B cell (primary cell): ENCODE results near the gene TDRD12. TPM values are rescaled to one million over a fixed set of nuclear protein-coding genes. Genes with fewer than 3 reads are reported as not detected.

ENCODE experiments used
- ATAC-seq: fragments of 200-7000 bp; cut with Tn5 transposase; one replicate; pipeline ENCODE4 v1.10.0; 2021; ENCODE audit warnings: low read depth, mild to moderate bottlenecking, moderate number of reproducible peaks, moderate library complexity
- CTCF ChIA-PET: fragments of 350-600 bp; sonication (Branson Sonifier 250); formaldehyde crosslinking; loops from one replicate; lab custom pipeline; 2021; ENCODE audit warnings: antibody characterized with exemption, inconsistent platforms; lab: Charles Lee
- POLR2A ChIA-PET: fragments of 350-600 bp; sonication (Branson Sonifier 250); formaldehyde crosslinking; loops from one replicate; lab custom pipeline; 2021; ENCODE audit warnings: antibody characterized with exemption; lab: Charles Lee
- DNase-seq: peaks from one replicate; pipeline ENCODE4 v3.0.0; 2013
- H2AFZ ChIP-seq: 2 replicates; pipeline ENCODE4 v1.6.1; 2012; ENCODE audit warnings: mild to moderate bottlenecking, low read depth, low read length; ENCODE audit not compliant: insufficient read depth, poor library complexity, severe bottlenecking
- H3K27ac ChIP-seq, 2 donors: 1 replicate in 1 of 2; 2 replicates in 1 of 2; pipeline ENCODE4 v1.5.1; 2012 to 2013; ENCODE audit warnings: low read length in 2 of 2, mild to moderate bottlenecking in 2 of 2, moderate library complexity in 1 of 2
- H3K27me3 ChIP-seq, 4 experiments: fragments of 200-600 bp in 1 of 4; sonication (generic) in 1 of 4; replicated peaks in 1 of 4; 1 replicate in 2 of 4; 2 replicates in 2 of 4; pipeline versions ENCODE4 v1.6.1 to v1.7.0; 2013 to 2016; ENCODE audit warnings: low read length in 3 of 4, mild to moderate bottlenecking in 2 of 4, mixed read lengths in 1 of 4, moderate library complexity in 1 of 4; ENCODE audit not compliant: insufficient read depth in 4 of 4, control insufficient read depth in 3 of 4; ENCODE audit errors: control extremely low read depth in 1 of 4
- H3K36me3 ChIP-seq, 2 experiments: replicated peaks in 1 of 2; 1 replicate in 1 of 2; 2 replicates in 1 of 2; pipeline versions ENCODE4 v1.6.1 to v1.7.1; 2013; ENCODE audit warnings: low read length in 1 of 2; ENCODE audit not compliant: insufficient read depth in 2 of 2, control insufficient read depth in 1 of 2; ENCODE audit errors: control extremely low read depth in 1 of 2, extremely low read depth in 1 of 2
- H3K4me1 ChIP-seq, 2 donors: fragments of 200-600 bp in 1 of 2; sonication (generic) in 1 of 2; 1 replicate in 1 of 2; 2 replicates in 1 of 2; pipeline versions ENCODE4 v1.5.1 to v1.6.1; 2013 to 2017; ENCODE audit warnings: low read length in 2 of 2; ENCODE audit not compliant: control insufficient read depth in 2 of 2, insufficient read depth in 2 of 2
- H3K4me2 ChIP-seq: replicated peaks from 2 replicates; pipeline ENCODE3; 2012; ENCODE audit warnings: mild to moderate bottlenecking, low read depth, low read length; ENCODE audit not compliant: poor library complexity, severe bottlenecking
- H3K4me3 ChIP-seq, 5 experiments: fragments of 200-600 bp in 1 of 5; sonication (generic) in 1 of 5; 1 replicate in 3 of 5; 2 replicates in 2 of 5; pipeline versions ENCODE4 v1.5.1 to v1.7.0; 2011 to 2016; ENCODE audit warnings: low read length in 4 of 5, mild to moderate bottlenecking in 4 of 5, low read depth in 2 of 5, control low read depth in 1 of 5, moderate library complexity in 1 of 5; ENCODE audit not compliant: insufficient read depth in 1 of 5; ENCODE audit errors: control extremely low read depth in 1 of 5, extremely low read depth in 1 of 5
- H3K79me2 ChIP-seq: fragments of 200-600 bp; sonication (generic); one replicate; pipeline ENCODE4 v1.6.0; 2016; ENCODE audit warnings: low read length; ENCODE audit not compliant: control insufficient read depth, insufficient read depth
- H3K9ac ChIP-seq: fragments of 200-600 bp; sonication (generic); 2 replicates; pipeline ENCODE4 v1.6.1; 2017; ENCODE audit warnings: mild to moderate bottlenecking, low read length, moderate library complexity
- H3K9me3 ChIP-seq, 3 donors: one replicate each; pipeline versions ENCODE4 v1.6.1 to v1.7.1; 2013; ENCODE audit warnings: low read length in 2 of 3; ENCODE audit not compliant: control insufficient read depth in 2 of 3, insufficient read depth in 1 of 3; ENCODE audit errors: control extremely low read depth in 1 of 3
- H4K20me1 ChIP-seq: 2 replicates; pipeline ENCODE4 v1.6.0; 2012; ENCODE audit warnings: mild to moderate bottlenecking, low read length; ENCODE audit not compliant: insufficient read depth, control insufficient read depth, poor library complexity, severe bottlenecking
- H3K27ac Mint-ChIP-seq: one replicate; pipeline ENCODE4 v1.8.0; 2021; ENCODE audit warnings: mixed read lengths
- H3K27me3 Mint-ChIP-seq: one replicate; pipeline ENCODE4 v1.8.0; 2021; ENCODE audit warnings: mixed read lengths
- H3K4me1 Mint-ChIP-seq: one replicate; pipeline ENCODE4 v1.8.0; 2021; ENCODE audit warnings: mixed read lengths
- H3K4me3 Mint-ChIP-seq: one replicate; pipeline ENCODE4 v1.8.0; 2021; ENCODE audit warnings: mixed read lengths
- H3K9me3 Mint-ChIP-seq: one replicate; pipeline ENCODE4 v1.8.0; 2022; ENCODE audit warnings: mixed read lengths; ENCODE audit not compliant: insufficient read depth
- EZH2 ChIP-seq: IDR thresholded peaks from 2 replicates; pipeline ENCODE4 v1.6.1; 2012; ENCODE audit warnings: borderline replicate concordance, low read depth, mild to moderate bottlenecking, moderate library complexity, low read length; ENCODE audit not compliant: insufficient read depth, poor library complexity, severe bottlenecking
- WGBS: methylation state at CpG from one replicate; pipeline ENCODE4 v1.1.5; 2013; ENCODE audit warnings: missing lambda C conversion rate; ENCODE audit not compliant: insufficient coverage; 5-methylcytosine and 5-hydroxymethylcytosine counted together
- intact Hi-C: fragments of 100-400 bp; cut with micrococcal nuclease; formaldehyde crosslinking; loops from one replicate; pipeline ENCODE4 v1.10.0; 2022
- polyA plus RNA-seq: library from polyadenylated mRNA; depleted of rRNA; stranded (reverse); fragments of >200 nt; gene quantifications from 2 replicates; pipeline ENCODE4 v1.2.3, GENCODE V29; 2012
- total RNA-seq, 2 donors: library from RNA; stranded (reverse); fragments of 120-200 nt in 1 of 2; gene quantifications; 1 replicate in 1 of 2; 2 replicates in 1 of 2; pipeline versions ENCODE4 v1.2.3 to v1.2.4, GENCODE V29; 2013 to 2022
- TF ChIP-seq, protein P1 (sequence below): fragments of 200-600 bp; IDR thresholded peaks from one replicate; pipeline ENCODE4 v1.8.0; 2022; ENCODE audit warnings: antibody characterized with exemption, mild to moderate bottlenecking

TDRD12 gene
- total and polyA plus RNA-seq, 2 donors (not counting 1 experiment from before 2014, with no cell fraction given), result 0.30 to 1.1 TPM

DNA sequence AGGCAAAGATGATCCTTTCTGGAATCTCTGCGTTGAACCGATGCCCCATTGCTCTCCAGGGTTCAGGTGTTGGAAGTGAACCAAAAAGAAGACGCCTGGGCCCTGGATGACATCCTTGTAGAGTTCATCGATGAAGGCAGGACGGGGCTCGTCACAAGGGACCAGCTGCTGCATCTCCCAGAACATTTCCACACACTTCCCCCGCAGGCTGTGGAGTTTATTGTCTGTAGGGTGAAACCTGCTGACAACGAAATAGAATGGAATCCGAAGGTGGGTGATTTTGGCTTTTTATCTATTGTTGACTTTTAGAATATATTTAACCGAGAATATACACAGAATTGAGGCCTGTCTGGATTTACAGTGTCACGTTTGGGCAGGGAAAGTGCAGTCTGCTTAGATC, 91.6 kb downstream of the TDRD12 start:
- Histone ChIP-seq H4K20me1 (no peaks in the 10 kb centered on the region), H3K27ac (no peak overlapping the region), H3K27me3 (peaks cover 0 to 5% (median 0%) of the 10 kb centered on the region in 4 experiments), H3K4me3 (no peak overlapping the region), H3K79me2 (no peaks in the 10 kb centered on the region), H3K9ac (no peak overlapping the region), H3K4me1 (no peaks in the 10 kb centered on the region), H2AFZ (no peak overlapping the region), H3K9me3 (no peaks in the 10 kb centered on the region), H3K4me2 (no peak overlapping the region), H3K36me3 (no peaks in the 10 kb centered on the region)
- ChIA-PET CTCF (no interaction called here), POLR2A (no interaction called here)
- ATAC-seq (no peak), DNase-seq (no peak)
- WGBS, result 98% methylated on average over 4 of the region's 11 CpGs
- intact Hi-C loops, result no loop called here
- no peak overlapping the region for H3K4me3 Mint-ChIP-seq
- no peaks in the 10 kb centered on the region for H3K4me1 Mint-ChIP-seq
- peaks cover 33% of the 10 kb centered on the region for H3K27me3 Mint-ChIP-seq
- TF ChIP-seq, protein P1, sequence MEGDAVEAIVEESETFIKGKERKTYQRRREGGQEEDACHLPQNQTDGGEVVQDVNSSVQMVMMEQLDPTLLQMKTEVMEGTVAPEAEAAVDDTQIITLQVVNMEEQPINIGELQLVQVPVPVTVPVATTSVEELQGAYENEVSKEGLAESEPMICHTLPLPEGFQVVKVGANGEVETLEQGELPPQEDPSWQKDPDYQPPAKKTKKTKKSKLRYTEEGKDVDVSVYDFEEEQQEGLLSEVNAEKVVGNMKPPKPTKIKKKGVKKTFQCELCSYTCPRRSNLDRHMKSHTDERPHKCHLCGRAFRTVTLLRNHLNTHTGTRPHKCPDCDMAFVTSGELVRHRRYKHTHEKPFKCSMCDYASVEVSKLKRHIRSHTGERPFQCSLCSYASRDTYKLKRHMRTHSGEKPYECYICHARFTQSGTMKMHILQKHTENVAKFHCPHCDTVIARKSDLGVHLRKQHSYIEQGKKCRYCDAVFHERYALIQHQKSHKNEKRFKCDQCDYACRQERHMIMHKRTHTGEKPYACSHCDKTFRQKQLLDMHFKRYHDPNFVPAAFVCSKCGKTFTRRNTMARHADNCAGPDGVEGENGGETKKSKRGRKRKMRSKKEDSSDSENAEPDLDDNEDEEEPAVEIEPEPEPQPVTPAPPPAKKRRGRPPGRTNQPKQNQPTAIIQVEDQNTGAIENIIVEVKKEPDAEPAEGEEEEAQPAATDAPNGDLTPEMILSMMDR, result no peak
- TF ChIP-seq EZH2, result no peak
- no peaks in the 10 kb centered on the region for H3K9me3 Mint-ChIP-seq
- no peak overlapping the region for H3K27ac Mint-ChIP-seq

DNA sequence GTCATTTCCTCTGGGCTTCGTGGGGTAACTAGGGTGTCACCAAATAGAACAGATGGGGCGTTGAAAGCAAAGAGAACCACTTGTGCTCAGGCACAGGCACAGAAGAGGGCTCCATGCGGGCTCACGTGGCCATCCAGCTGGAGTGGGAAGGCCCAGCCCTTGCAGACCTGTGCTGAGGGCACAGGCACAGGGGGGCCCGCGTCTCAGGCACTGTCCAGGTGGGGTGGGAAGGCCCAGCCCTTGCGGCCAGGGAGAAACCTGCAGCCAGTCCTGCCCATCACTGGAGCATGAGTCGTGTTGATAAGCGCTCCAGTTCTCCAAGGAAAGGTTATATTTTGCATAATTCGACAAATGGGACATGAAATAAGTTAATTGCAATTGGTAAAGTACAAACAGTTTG, 92.5 kb downstream of the TDRD12 start:
- no peaks in the 10 kb centered on the region for H4K20me1 ChIP-seq
- H3K9ac ChIP-seq, result no peak overlapping the region
- CTCF ChIA-PET, result no interaction called here
- no peak overlapping the region for H3K27ac Mint-ChIP-seq
- no peak overlapping the region for H3K4me3 ChIP-seq
- peaks cover 0 to 7% (median 0%) of the 10 kb centered on the region in 4 experiments for H3K27me3 ChIP-seq
- intact Hi-C loops, result no loop called here
- DNase-seq, result no peak
- 90% methylated on average over 9 of the region's 10 CpGs for WGBS
- no peak overlapping the region for H3K4me2 ChIP-seq
- H3K27me3 Mint-ChIP-seq, result peaks cover 33% of the 10 kb centered on the region
- no peaks in the 10 kb centered on the region for H3K4me1 Mint-ChIP-seq
- H3K4me3 Mint-ChIP-seq, result no peak overlapping the region
- H2AFZ ChIP-seq, result no peak overlapping the region
- no peaks in the 10 kb centered on the region for H3K4me1 ChIP-seq
- H3K27ac ChIP-seq, result no peak overlapping the region
- H3K9me3 ChIP-seq, result no peaks in the 10 kb centered on the region
- no peaks in the 10 kb centered on the region for H3K36me3 ChIP-seq
- POLR2A ChIA-PET, result no interaction called here
- no peak for ATAC-seq
- no peaks in the 10 kb centered on the region for H3K9me3 Mint-ChIP-seq
- no peaks in the 10 kb centered on the region for H3K79me2 ChIP-seq
- TF ChIP-seq, protein P1, result no peak
- no peak for TF ChIP-seq EZH2
